ENCODE data around the gene RBM47.
A peak's percentile ranks its signal among the peaks of the same experiment; 100 is the strongest.

DNA sequence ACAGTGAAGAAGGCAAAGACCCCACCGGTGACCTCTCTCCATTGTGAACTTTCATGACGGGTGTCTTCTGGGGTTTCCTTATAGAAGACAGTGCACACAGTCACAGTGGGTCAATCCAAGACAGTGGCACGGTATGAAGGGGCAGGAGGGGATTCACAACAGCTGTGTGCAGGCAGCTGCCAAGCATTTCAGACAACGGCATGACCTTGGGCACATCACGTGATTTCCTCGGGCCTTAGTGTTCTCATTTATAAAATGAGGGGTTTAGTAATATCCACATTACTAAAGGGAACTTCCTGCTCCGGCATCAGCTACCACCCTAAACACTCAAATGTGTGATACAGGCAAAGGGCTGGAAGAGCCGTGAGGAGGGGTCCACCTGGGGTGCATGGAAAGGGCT lies 42.9 kb downstream of the RBM47 start:
- TF ChIP-seq, protein P1, sequence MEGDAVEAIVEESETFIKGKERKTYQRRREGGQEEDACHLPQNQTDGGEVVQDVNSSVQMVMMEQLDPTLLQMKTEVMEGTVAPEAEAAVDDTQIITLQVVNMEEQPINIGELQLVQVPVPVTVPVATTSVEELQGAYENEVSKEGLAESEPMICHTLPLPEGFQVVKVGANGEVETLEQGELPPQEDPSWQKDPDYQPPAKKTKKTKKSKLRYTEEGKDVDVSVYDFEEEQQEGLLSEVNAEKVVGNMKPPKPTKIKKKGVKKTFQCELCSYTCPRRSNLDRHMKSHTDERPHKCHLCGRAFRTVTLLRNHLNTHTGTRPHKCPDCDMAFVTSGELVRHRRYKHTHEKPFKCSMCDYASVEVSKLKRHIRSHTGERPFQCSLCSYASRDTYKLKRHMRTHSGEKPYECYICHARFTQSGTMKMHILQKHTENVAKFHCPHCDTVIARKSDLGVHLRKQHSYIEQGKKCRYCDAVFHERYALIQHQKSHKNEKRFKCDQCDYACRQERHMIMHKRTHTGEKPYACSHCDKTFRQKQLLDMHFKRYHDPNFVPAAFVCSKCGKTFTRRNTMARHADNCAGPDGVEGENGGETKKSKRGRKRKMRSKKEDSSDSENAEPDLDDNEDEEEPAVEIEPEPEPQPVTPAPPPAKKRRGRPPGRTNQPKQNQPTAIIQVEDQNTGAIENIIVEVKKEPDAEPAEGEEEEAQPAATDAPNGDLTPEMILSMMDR (IDR thresholded peaks at IDR 0.05 in 2 of 3, conservative IDR thresholded peaks at IDR 0.05 in 1 of 3; ENCODE audit: insufficient read depth in 2 of 3, low read depth in 1 of 3, low read length in 3 of 3) = no peak
- TF ChIP-seq, protein P2, sequence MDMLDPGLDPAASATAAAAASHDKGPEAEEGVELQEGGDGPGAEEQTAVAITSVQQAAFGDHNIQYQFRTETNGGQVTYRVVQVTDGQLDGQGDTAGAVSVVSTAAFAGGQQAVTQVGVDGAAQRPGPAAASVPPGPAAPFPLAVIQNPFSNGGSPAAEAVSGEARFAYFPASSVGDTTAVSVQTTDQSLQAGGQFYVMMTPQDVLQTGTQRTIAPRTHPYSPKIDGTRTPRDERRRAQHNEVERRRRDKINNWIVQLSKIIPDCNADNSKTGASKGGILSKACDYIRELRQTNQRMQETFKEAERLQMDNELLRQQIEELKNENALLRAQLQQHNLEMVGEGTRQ (CRISPR knock-in tag; IDR thresholded peaks at IDR 0.05) = 0 out of 2 replicates have a peak, but pooled peaks have one; percentile 10
- TF ChIP-seq ETV6 (IDR thresholded peaks at IDR 0.05; ENCODE audit: borderline replicate concordance in 1 of 2, low read depth in 2 of 2, low read length in 1 of 2) (no peak), ETV6 (CRISPR knock-in tag; IDR thresholded peaks at IDR 0.05; ENCODE audit: borderline replicate concordance) (no peak), PHB (CRISPR knock-in tag; IDR thresholded peaks at IDR 0.05) (no peak), NCOA1 (IDR thresholded peaks at IDR 0.05; ENCODE audit: low read depth) (no peak), SETDB1 (IDR thresholded peaks at IDR 0.05; ENCODE audit: low read length) (no peak), PURB (CRISPR knock-in tag; IDR thresholded peaks at IDR 0.05; ENCODE audit: low read depth) (no peak)
